ENCODE measurements around the gene EBLN1.

The EBLN1 gene

GRCh38 chr10:22229802-22230157, 12.0 kb upstream of the EBLN1 start:
- in situ Hi-C loops (cut with MboI; ENCODE audit: low sequenced_read_pairs, unreplicated experiment): no loop called here
- DNase-seq (ENCODE audit: low spot score): no peak

GRCh38 chr10:22228943-22229801, 11.4 kb upstream of the EBLN1 start:
- TF ChIP-seq, protein P1, sequence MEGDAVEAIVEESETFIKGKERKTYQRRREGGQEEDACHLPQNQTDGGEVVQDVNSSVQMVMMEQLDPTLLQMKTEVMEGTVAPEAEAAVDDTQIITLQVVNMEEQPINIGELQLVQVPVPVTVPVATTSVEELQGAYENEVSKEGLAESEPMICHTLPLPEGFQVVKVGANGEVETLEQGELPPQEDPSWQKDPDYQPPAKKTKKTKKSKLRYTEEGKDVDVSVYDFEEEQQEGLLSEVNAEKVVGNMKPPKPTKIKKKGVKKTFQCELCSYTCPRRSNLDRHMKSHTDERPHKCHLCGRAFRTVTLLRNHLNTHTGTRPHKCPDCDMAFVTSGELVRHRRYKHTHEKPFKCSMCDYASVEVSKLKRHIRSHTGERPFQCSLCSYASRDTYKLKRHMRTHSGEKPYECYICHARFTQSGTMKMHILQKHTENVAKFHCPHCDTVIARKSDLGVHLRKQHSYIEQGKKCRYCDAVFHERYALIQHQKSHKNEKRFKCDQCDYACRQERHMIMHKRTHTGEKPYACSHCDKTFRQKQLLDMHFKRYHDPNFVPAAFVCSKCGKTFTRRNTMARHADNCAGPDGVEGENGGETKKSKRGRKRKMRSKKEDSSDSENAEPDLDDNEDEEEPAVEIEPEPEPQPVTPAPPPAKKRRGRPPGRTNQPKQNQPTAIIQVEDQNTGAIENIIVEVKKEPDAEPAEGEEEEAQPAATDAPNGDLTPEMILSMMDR (IDR thresholded peaks at IDR 0.05; ENCODE audit: borderline replicate concordance, control extremely low read depth, extremely low read depth, insufficient read depth, missing control alignments): no peak
- DNase-seq (ENCODE audit: low spot score): peak; percentile 84
- in situ Hi-C loops (cut with MboI; ENCODE audit: low sequenced_read_pairs, unreplicated experiment): no loop called here

More at GRCh38 chr10:22229802-22230157, 12.0 kb upstream of the EBLN1 start:
- TF ChIP-seq, protein P1 (IDR thresholded peaks at IDR 0.05; ENCODE audit: borderline replicate concordance, control extremely low read depth, extremely low read depth, insufficient read depth, missing control alignments): no peak

DNA sequence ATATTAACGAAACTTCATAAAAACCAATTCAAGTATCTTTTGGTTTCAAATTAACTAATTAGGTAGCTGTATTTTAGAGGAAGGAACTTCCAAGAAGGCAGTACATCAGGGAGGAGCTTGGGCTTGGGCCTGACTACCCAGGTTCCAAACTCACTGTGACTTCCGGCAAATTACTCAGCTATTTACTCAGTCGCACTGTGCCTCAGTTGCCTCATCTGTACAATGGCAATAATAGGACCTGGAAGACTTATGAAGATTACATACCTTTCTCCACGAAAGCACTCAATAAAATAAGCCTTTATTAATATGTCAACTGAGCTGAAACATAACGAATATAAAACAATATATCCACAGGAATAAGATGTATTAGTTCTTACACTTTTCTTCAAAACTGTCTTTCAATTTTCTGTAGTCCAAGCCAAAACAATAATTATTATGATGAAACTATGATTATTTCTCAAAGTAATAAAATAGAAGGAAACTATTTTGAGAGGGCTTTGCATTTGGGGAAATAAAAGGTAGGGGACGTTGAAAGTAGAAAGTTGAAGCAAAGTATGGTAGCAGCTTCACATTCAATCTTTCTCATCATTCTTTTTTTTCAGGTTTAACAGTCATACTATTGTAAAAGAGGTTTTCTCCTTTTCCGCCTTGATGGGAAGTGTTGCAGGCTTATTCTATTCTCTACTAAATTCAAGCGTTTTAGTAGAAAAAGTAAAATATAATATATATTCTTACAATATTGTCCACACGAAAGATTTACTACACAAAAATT, 10.5 kb upstream of the EBLN1 start:
- TF ChIP-seq, protein P1 (IDR thresholded peaks at IDR 0.05; ENCODE audit: borderline replicate concordance, control extremely low read depth, extremely low read depth, insufficient read depth, missing control alignments): no peak
- in situ Hi-C loops (cut with MboI; ENCODE audit: low sequenced_read_pairs, unreplicated experiment): no loop called here
- DNase-seq (ENCODE audit: low spot score): no peak

DNA sequence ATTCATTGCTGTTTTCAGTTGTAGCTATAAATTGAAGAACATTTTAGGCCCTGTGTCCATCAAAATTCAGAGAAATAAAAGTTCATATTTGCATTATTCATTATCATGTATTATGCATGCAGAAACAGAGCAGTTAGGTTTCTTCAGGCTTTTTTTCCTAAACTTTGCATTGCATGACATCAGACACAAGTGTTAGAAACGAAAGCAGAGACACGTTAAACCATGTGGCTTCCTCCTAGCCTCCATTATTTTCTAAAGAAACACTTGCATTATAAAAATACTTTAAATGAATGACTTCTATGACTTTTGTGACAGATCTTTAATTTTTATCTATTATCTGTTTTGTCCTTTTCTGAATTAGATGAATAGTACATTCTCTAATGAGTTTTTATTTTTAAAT, 8.8 kb upstream of the EBLN1 start:
- DNase-seq (ENCODE audit: low spot score): no peak
- in situ Hi-C loops (cut with MboI; ENCODE audit: low sequenced_read_pairs, unreplicated experiment): no loop called here
- TF ChIP-seq, protein P1 (IDR thresholded peaks at IDR 0.05; ENCODE audit: borderline replicate concordance, control extremely low read depth, extremely low read depth, insufficient read depth, missing control alignments): no peak

DNA sequence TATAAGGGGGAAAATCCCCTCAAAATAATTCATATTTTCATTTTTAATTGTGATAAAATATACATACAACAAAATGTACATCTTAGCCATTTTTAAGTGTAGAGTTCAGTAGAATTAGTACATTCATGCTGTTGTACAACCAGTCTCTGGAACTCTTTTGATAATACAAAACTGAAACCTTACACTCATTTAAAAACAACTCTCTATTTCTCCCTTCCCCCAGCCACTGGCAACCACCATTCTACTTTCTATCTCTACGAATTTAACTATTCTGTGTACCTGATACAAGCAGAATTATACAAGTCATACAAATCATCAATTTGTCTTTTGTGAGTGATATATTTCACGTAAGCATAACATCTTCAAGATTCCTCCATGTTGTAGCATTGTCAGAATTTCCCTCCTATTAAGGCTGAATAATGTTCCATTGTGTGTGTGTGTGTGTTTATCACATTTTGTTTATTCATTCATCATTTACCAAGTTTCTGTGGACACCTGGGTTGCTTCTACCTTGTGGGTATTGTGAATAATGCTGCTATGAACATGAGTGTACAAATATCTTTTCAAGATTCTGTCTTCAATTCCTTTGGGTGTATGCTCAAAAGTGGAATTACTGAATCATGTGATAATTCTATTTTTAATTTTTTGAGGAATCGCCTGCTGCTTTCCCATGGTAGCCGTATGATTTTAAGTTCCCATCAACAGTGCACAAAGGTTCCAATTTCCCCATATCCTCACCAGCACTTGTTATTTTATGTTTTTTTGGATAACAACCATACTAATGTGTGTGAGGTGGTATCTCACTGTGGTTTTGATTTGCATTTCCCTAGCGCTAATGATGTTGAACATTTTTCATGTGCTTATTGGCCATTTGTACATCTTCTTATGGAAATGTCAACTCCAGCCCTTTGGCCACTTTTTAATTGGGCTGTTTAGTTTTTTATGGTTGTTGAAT, 4.7 kb upstream of the EBLN1 start:
- TF ChIP-seq, protein P1 (IDR thresholded peaks at IDR 0.05; ENCODE audit: borderline replicate concordance, control extremely low read depth, extremely low read depth, insufficient read depth, missing control alignments): no peak
- no peak for DNase-seq (ENCODE audit: low spot score)
- in situ Hi-C loops (cut with MboI; ENCODE audit: low sequenced_read_pairs, unreplicated experiment): no loop called here

DNA sequence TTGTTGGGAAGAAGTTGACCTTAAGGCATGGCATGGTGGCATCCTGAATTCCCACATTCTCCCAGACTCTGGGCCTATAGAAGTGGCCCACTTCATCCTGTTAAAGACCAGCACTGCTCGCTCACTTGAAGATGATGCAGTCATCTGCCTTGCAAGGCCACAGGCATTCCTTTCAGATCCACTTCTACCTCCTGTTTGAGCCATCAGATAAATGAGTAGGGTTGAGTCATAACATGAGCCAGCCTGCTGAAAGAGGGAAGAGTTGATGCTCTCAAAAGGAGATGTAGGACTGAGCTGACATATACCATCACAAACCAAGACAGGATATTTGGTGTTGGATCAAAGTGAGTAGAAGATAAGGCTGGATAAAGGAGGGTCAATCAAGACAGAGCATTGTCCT, 1.5 kb upstream of the EBLN1 start:
- DNase-seq (ENCODE audit: low spot score): no peak
- in situ Hi-C loops (cut with MboI; ENCODE audit: low sequenced_read_pairs, unreplicated experiment): no loop called here
- TF ChIP-seq, protein P1 (IDR thresholded peaks at IDR 0.05; ENCODE audit: borderline replicate concordance, control extremely low read depth, extremely low read depth, insufficient read depth, missing control alignments): no peak

Data from GM13976 (cell line).